H9 (cell line): Measurements from ENCODE around the gene TAOK2. TPM values are rescaled to one million over a fixed set of nuclear protein-coding genes. Genes with fewer than 3 reads are reported as not detected.
A peak's percentile ranks its signal among the peaks of the same experiment; 100 is the strongest.

ENCODE experiments used
- DNase-seq: peaks from one replicate; pipeline ENCODE4 v3.0.0-alpha.2; 2017
- H2AFZ ChIP-seq: one replicate; pipeline ENCODE4 v1.6.1; 2013; ENCODE audit warnings: mild to moderate bottlenecking, low read length, control low read depth, moderate library complexity
- H2AK5ac ChIP-seq: 2 replicates; pipeline ENCODE4 v1.6.1; 2013; ENCODE audit warnings: low read length, control low read depth, mixed read lengths; ENCODE audit not compliant: insufficient read length
- H2BK120ac ChIP-seq: one replicate; pipeline ENCODE4 v1.6.1; 2013; ENCODE audit warnings: low read depth, mild to moderate bottlenecking, low read length, control low read depth, inconsistent platforms; ENCODE audit not compliant: poor library complexity, severe bottlenecking
- H2BK12ac ChIP-seq: 2 replicates; pipeline ENCODE4 v1.6.1; 2013; ENCODE audit warnings: low read length, control low read depth, mixed read lengths, low read depth; ENCODE audit not compliant: insufficient read length
- H2BK15ac ChIP-seq: 2 replicates; pipeline ENCODE4 v1.6.1; 2013; ENCODE audit warnings: low read depth, low read length, control low read depth
- H2BK20ac ChIP-seq: one replicate; pipeline ENCODE4 v1.6.1; 2013; ENCODE audit warnings: low read depth, mild to moderate bottlenecking, low read length, control low read depth, inconsistent platforms; ENCODE audit not compliant: poor library complexity, severe bottlenecking
- H2BK5ac ChIP-seq: 2 replicates; pipeline ENCODE4 v1.6.1; 2013; ENCODE audit warnings: low read length, control low read depth, mixed read lengths; ENCODE audit not compliant: insufficient read length
- H3K14ac ChIP-seq: 2 replicates; pipeline ENCODE4 v1.6.1; 2013; ENCODE audit warnings: low read length, control low read depth; ENCODE audit not compliant: insufficient read depth
- H3K18ac ChIP-seq: 2 replicates; pipeline ENCODE4 v1.6.1; 2013; ENCODE audit warnings: low read depth, mild to moderate bottlenecking, mixed read lengths, low read length, control low read depth; ENCODE audit not compliant: insufficient read length
- H3K23ac ChIP-seq: 2 replicates; pipeline ENCODE4 v1.6.1; 2013; ENCODE audit warnings: low read length, control low read depth, mixed read lengths, low read depth; ENCODE audit not compliant: insufficient read length
- H3K23me2 ChIP-seq: 2 replicates; pipeline ENCODE4 v1.6.1; 2013; ENCODE audit warnings: low read depth, mild to moderate bottlenecking, mixed read lengths, low read length, control low read depth; ENCODE audit not compliant: insufficient read length, poor library complexity, severe bottlenecking
- H3K27ac ChIP-seq: 2 replicates; pipeline ENCODE4 v1.5.1; 2013; ENCODE audit warnings: low read length, control low read depth, mixed read lengths, low read depth; ENCODE audit not compliant: insufficient read length
- H3K27me3 ChIP-seq: 2 replicates; pipeline ENCODE4 v1.6.1; 2013; ENCODE audit warnings: low read length, control low read depth, inconsistent platforms; ENCODE audit not compliant: insufficient read depth
- H3K4ac ChIP-seq: 2 replicates; pipeline ENCODE4 v1.6.1; 2013; ENCODE audit warnings: low read depth, mild to moderate bottlenecking, control low read depth, inconsistent platforms, low read length, moderate library complexity
- H3K4me1 ChIP-seq: 2 replicates; pipeline ENCODE4 v1.6.1; 2013; ENCODE audit warnings: low read length, control low read depth, inconsistent platforms; ENCODE audit not compliant: insufficient read depth
- H3K4me2 ChIP-seq: 2 replicates; pipeline ENCODE4 v1.6.1; 2013; ENCODE audit warnings: low read length, control low read depth, mixed read lengths; ENCODE audit not compliant: insufficient read length, insufficient read depth
- H3K56ac ChIP-seq: 2 replicates; pipeline ENCODE4 v1.6.1; 2013; ENCODE audit warnings: low read depth, mild to moderate bottlenecking, mixed read lengths, low read length, control low read depth; ENCODE audit not compliant: insufficient read length
- H3K79me1 ChIP-seq: 2 replicates; pipeline ENCODE4 v1.6.1; 2013; ENCODE audit warnings: low read depth, mild to moderate bottlenecking, moderate library complexity, low read length, control low read depth, inconsistent platforms; ENCODE audit not compliant: insufficient read depth, poor library complexity, severe bottlenecking
- H3K79me2 ChIP-seq: 2 replicates; pipeline ENCODE4 v1.6.1; 2013; ENCODE audit warnings: low read length, control low read depth, inconsistent platforms; ENCODE audit not compliant: insufficient read depth
- H3K9ac ChIP-seq: 2 replicates; pipeline ENCODE4 v1.6.1; 2013; ENCODE audit warnings: low read length, control low read depth, mixed read lengths; ENCODE audit not compliant: insufficient read length; ENCODE audit errors: extremely low read depth
- H3K9me3 ChIP-seq: one replicate; pipeline ENCODE4 v1.6.1; 2013; ENCODE audit warnings: low read depth, low read length, inconsistent platforms; ENCODE audit not compliant: control insufficient read depth
- H3T11ph ChIP-seq: one replicate; pipeline ENCODE4 v1.6.1; 2013; ENCODE audit warnings: mild to moderate bottlenecking, low read length, control low read depth, inconsistent platforms
- H4K20me1 ChIP-seq: one replicate; pipeline ENCODE4 v1.6.1; 2013; ENCODE audit not compliant: control insufficient read depth, insufficient read length, insufficient read depth
- H4K5ac ChIP-seq: 2 replicates; pipeline ENCODE4 v1.6.1; 2013; ENCODE audit warnings: low read depth, mild to moderate bottlenecking, mixed read lengths, low read length, control low read depth; ENCODE audit not compliant: insufficient read length
- H4K8ac ChIP-seq: replicated peaks from 2 replicates; pipeline ENCODE4 v1.6.1; 2013; ENCODE audit warnings: low read length, control low read depth, mixed read lengths, low read depth; ENCODE audit not compliant: insufficient read length
- H4K91ac ChIP-seq: 2 replicates; pipeline ENCODE4 v1.6.1; 2013; ENCODE audit warnings: low read depth, mild to moderate bottlenecking, moderate library complexity, mixed read lengths, low read length, control low read depth; ENCODE audit not compliant: insufficient read length
- H3K27ac Mint-ChIP-seq, 3 experiments: 2 replicates in 2 of 3; 3 replicates in 1 of 3; pipeline ENCODE4 v1.8.0; 2020 to 2021; ENCODE audit warnings: mixed read lengths in 3 of 3, mild to moderate bottlenecking in 1 of 3, moderate library complexity in 1 of 3
- H3K27me3 Mint-ChIP-seq: 2 replicates; pipeline ENCODE4 v1.8.0; 2021; ENCODE audit warnings: low read depth, mild to moderate bottlenecking, moderate library complexity, mixed read lengths
- H3K36me3 Mint-ChIP-seq, 3 experiments: 2 replicates in 2 of 3; 3 replicates in 1 of 3; pipeline ENCODE4 v1.8.0; 2020 to 2021; ENCODE audit warnings: low read depth in 3 of 3, mixed read lengths in 3 of 3; ENCODE audit not compliant: insufficient read depth in 1 of 3
- H3K4me1 Mint-ChIP-seq, 2 experiments: 2 replicates each; pipeline ENCODE4 v1.8.0; 2020; ENCODE audit warnings: mixed read lengths in 2 of 2
- H3K4me3 Mint-ChIP-seq, 2 experiments: 2 replicates in 1 of 2; 3 replicates in 1 of 2; pipeline ENCODE4 v1.8.0; 2020 to 2021; ENCODE audit warnings: mild to moderate bottlenecking in 2 of 2, mixed read lengths in 2 of 2, moderate library complexity in 1 of 2
- H3K9me3 Mint-ChIP-seq, 2 experiments: 2 replicates in 1 of 2; 3 replicates in 1 of 2; pipeline ENCODE4 v1.8.0; 2020; ENCODE audit warnings: mild to moderate bottlenecking in 2 of 2, mixed read lengths in 2 of 2, moderate library complexity in 1 of 2
- CTCF ChIP-seq: fragments of 200-600 bp; sonication (generic); conservative IDR thresholded peaks from 3 replicates; pipeline ENCODE4 v1.8.0; 2021; ENCODE audit warnings: antibody characterized with exemption, mild to moderate bottlenecking
- WGBS: extraction: QIAGEN DNeasy Blood & Tissue Kit; methylation state at CpG from one replicate; pipeline ENCODE4 v1.1.7; 2013; ENCODE audit warnings: missing lambda C conversion rate, low lambda C conversion rate, mixed read lengths; ENCODE audit not compliant: insufficient read length; ENCODE audit errors: extremely low coverage; 5-methylcytosine and 5-hydroxymethylcytosine counted together
- total RNA-seq: library from RNA; stranded (reverse); gene quantifications from 2 replicates; pipeline ENCODE4 v1.2.1, GENCODE V29; 2021

TAOK2 gene
- total RNA-seq, 1 experiment from 2014 or later: 43.9 TPM

DNA sequence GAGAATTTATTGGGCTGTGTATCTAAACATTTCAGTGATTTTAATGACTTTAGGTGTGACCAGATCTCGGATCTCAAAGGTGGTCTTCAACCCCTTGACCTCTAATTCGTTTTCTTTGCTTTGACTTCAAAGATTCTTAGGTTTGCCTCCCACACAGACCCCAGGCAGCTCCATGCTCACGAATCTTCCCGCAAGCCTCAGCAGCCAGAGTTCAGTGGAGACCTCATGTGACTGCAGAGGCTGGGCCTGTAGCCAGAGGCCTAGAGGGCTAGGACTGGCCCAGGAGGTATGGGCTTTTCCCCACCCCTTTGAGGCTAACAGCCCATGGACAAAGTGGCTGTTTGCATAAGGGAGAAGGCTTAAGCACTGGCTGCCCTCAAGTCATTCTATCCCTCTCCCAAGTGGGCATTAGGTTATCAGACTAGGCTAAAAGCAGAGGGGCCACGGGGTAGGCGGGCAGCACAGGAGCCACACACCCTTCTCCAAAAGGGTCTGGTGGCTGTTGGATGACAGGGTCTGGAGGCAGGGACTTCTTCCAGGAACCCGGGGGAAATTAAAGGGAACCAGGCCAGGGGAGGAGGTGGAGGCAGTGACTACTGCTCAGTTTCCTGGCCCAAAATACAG lies 18.8 kb downstream of the TAOK2 start:
- Histone ChIP-seq H3K4ac (no peak overlapping the region), H3K18ac (no peak overlapping the region), H2BK5ac (no peak overlapping the region), H3K9me3 (no peaks in the 10 kb centered on the region), H3K79me1 (no peaks in the 10 kb centered on the region), H2BK15ac (no peak overlapping the region), H3K23ac (no peak overlapping the region), H3K4me2 (no peak overlapping the region), H3K27me3 (no peaks in the 10 kb centered on the region), H3K56ac (no peak overlapping the region), H4K91ac (no peak overlapping the region), H2BK12ac (no peak overlapping the region), H4K5ac (no peak overlapping the region), H3K4me1 (no peaks in the 10 kb centered on the region), H2BK120ac (no peak overlapping the region), H3K9ac (no peak overlapping the region), H4K20me1 (no peaks in the 10 kb centered on the region), H2AFZ (no peak overlapping the region), H3K23me2 (peaks cover 9% of the 10 kb centered on the region), H2AK5ac (no peak overlapping the region), H2BK20ac (no peak overlapping the region), H3K79me2 (no peaks in the 10 kb centered on the region; the same call in 1 of the 2 replicates), H4K8ac (no peak overlapping the region), H3K27ac (no peak overlapping the region), H3T11ph (no peak overlapping the region), H3K14ac (no peak overlapping the region)
- no CpG with 5 or more reads among the region's 7 CpGs for WGBS
- Mint-ChIP-seq H3K27ac (peak overlapping the region in 2 of 3 experiments; percentile 8 to 36; a peak in 2 of 7 replicates), H3K4me3 (no peak overlapping the region; a peak in 1 of 5 replicates), H3K9me3 (no peaks in the 10 kb centered on the region), H3K27me3 (no peaks in the 10 kb centered on the region; the same call in 1 of the 2 replicates), H3K36me3 (peaks cover 10 to 59% (median 40%) of the 10 kb centered on the region in 3 experiments), H3K4me1 (peaks cover 15 to 18% of the 10 kb centered on the region in 2 experiments)
- DNase-seq: no peak
- no peak for TF ChIP-seq CTCF
